ENCODE measurements around the gene SLC29A1. TPM values are rescaled to one million over a fixed set of nuclear protein-coding genes. Genes with fewer than 3 reads are reported as not detected.

The SLC29A1 gene
- total and polyA plus RNA-seq, 2 experiments from 2014 or later = 23.3 to 30.8 TPM

- 65% methylated on average over 3 of the region's 3 CpGs for WGBS (ENCODE audit: low lambda C conversion rate, missing lambda C conversion rate)
- Histone ChIP-seq H3K9me2 (replicated peaks; ENCODE audit: insufficient read depth) (no peaks in the 10 kb centered on the region), H3K36me3 (replicated peaks; ENCODE audit: insufficient read depth, low read depth) (no peaks in the 10 kb centered on the region), H3K27ac (no peak overlapping the region), H3K4me1 (ENCODE audit: insufficient read depth) (no peaks in the 10 kb centered on the region), H3K79me2 (no peaks in the 10 kb centered on the region), H3K4me2 (no peak overlapping the region), H3K27me3 (peaks cover 63% of the 10 kb centered on the region), H2AFZ (no peak overlapping the region), H4K20me1 (ENCODE audit: insufficient read depth, poor library complexity, severe bottlenecking) (no peaks in the 10 kb centered on the region), H3K4me3 (no peak overlapping the region), H3K9me3 (ENCODE audit: low read depth) (no peaks in the 10 kb centered on the region)
- DNase-seq (ENCODE audit: low spot score) = no peak
- TF ChIP-seq EZH2phosphoT487 (IDR thresholded peaks at IDR 0.05; ENCODE audit: low read depth, severe bottlenecking, unreplicated experiment) (no peak), EZH2 (IDR thresholded peaks at IDR 0.05; ENCODE audit: borderline replicate concordance) (no peak), CTCF (IDR thresholded peaks at IDR 0.05; ENCODE audit: poor library complexity) (no peak)
Measured at GRCh38 chr6:44271914-44272313, 48.5 kb downstream of the SLC29A1 start.

- DNase-seq (ENCODE audit: low spot score) = no peak
- no peaks in the 10 kb centered on the region for H3K4me1 ChIP-seq (ENCODE audit: insufficient read depth)
- no peak for TF ChIP-seq EZH2phosphoT487 (IDR thresholded peaks at IDR 0.05; ENCODE audit: low read depth, severe bottlenecking, unreplicated experiment)
- TF ChIP-seq EZH2 (IDR thresholded peaks at IDR 0.05; ENCODE audit: borderline replicate concordance) = no peak
- TF ChIP-seq CTCF (IDR thresholded peaks at IDR 0.05; ENCODE audit: poor library complexity) = no peak
- H4K20me1 ChIP-seq (ENCODE audit: insufficient read depth, poor library complexity, severe bottlenecking) = no peaks in the 10 kb centered on the region
- H3K9me3 ChIP-seq (ENCODE audit: low read depth) = no peaks in the 10 kb centered on the region
- H3K4me2 ChIP-seq = no peak overlapping the region
- no peaks in the 10 kb centered on the region for H3K79me2 ChIP-seq
- H3K36me3 ChIP-seq (replicated peaks; ENCODE audit: insufficient read depth, low read depth) = no peaks in the 10 kb centered on the region
- no peak overlapping the region for H3K4me3 ChIP-seq
- 94% methylated on average over 3 of the region's 3 CpGs for WGBS (ENCODE audit: low lambda C conversion rate, missing lambda C conversion rate)
- no peaks in the 10 kb centered on the region for H3K9me2 ChIP-seq (replicated peaks; ENCODE audit: insufficient read depth)
- no peak overlapping the region for H3K27ac ChIP-seq
- peaks cover 69% of the 10 kb centered on the region for H3K27me3 ChIP-seq
- no peak overlapping the region for H2AFZ ChIP-seq
Measured at GRCh38 chr6:44272529-44272928, 49.1 kb downstream of the SLC29A1 start.

- H3K9me3 ChIP-seq (ENCODE audit: low read depth) = no peaks in the 10 kb centered on the region
- no peak overlapping the region for H3K27ac ChIP-seq
- H3K4me2 ChIP-seq = no peak overlapping the region
- no peaks in the 10 kb centered on the region for H3K36me3 ChIP-seq (replicated peaks; ENCODE audit: insufficient read depth, low read depth)
- TF ChIP-seq CTCF (IDR thresholded peaks at IDR 0.05; ENCODE audit: poor library complexity) (no peak), EZH2phosphoT487 (IDR thresholded peaks at IDR 0.05; ENCODE audit: low read depth, severe bottlenecking, unreplicated experiment) (no peak), EZH2 (IDR thresholded peaks at IDR 0.05; ENCODE audit: borderline replicate concordance) (no peak)
- 89% methylated on average over 23 of the region's 23 CpGs for WGBS (ENCODE audit: low lambda C conversion rate, missing lambda C conversion rate)
- no peak for DNase-seq (ENCODE audit: low spot score)
- peaks cover 74% of the 10 kb centered on the region for H3K27me3 ChIP-seq
- no peaks in the 10 kb centered on the region for H3K79me2 ChIP-seq
- H3K4me1 ChIP-seq (ENCODE audit: insufficient read depth) = no peaks in the 10 kb centered on the region
- no peak overlapping the region for H2AFZ ChIP-seq
- no peaks in the 10 kb centered on the region for H4K20me1 ChIP-seq (ENCODE audit: insufficient read depth, poor library complexity, severe bottlenecking)
- no peak overlapping the region for H3K4me3 ChIP-seq
- no peaks in the 10 kb centered on the region for H3K9me2 ChIP-seq (replicated peaks; ENCODE audit: insufficient read depth)
Measured at GRCh38 chr6:44272999-44273566, 49.7 kb downstream of the SLC29A1 start.
